Stimulated activated CD4-positive, alpha-beta T cell treated with anti-CD3 and anti-CD28 coated beads, Interleukin-15, amount 100 ng/mL, for 24 hours (primary cell): Measurements from ENCODE around the gene PDLIM4.

ENCODE experiments used
- DNase-seq: peaks from one replicate; pipeline ENCODE4 v3.0.0-alpha.2; 2020

PDLIM4 gene

DNA sequence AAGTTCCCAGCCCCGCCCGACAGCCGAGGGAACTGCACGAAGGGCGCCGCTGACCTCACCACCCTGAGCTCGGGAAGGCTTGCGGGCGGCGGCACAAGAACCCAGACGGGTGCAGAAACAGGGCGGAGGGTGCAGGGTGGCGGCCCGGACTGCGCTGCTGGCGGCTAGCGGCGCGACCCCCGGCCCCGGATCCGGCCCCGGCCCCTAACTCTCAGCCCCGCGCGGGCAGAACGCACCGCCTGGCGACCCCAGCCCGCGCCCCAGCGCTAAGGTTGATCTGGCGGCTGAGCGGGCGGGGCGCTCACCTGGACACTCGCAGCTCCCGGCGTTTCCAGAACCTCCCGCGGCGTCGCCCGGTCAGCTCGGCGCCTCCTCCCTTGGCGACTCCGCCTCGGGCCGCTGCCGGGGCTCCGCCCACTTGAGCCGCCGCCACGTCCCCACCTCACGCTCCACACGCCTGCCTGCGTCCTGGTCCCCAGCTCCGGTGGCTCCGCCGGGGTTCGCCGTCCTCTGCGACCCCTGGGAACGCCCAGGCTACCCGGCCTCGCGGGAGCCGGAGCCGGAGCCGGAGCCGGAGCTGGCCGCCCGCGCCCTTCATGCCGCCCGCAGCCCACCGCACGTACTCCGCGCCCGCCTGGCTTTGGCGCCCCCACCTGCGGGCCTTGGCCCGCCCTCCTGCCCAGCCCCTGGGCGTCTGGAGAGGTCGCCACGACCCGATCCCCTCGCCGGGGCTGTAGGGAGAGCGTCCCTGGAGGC is 29.8 kb upstream of the PDLIM4 start, which contains the start of gene P4HA2:
P4HA2 (minus strand) TSS at position 369 of the 756 bp plus-strand sequence. CDS start 9,227 bp downstream, outside the sequence.
- peak; percentile 75 for DNase-seq

DNA sequence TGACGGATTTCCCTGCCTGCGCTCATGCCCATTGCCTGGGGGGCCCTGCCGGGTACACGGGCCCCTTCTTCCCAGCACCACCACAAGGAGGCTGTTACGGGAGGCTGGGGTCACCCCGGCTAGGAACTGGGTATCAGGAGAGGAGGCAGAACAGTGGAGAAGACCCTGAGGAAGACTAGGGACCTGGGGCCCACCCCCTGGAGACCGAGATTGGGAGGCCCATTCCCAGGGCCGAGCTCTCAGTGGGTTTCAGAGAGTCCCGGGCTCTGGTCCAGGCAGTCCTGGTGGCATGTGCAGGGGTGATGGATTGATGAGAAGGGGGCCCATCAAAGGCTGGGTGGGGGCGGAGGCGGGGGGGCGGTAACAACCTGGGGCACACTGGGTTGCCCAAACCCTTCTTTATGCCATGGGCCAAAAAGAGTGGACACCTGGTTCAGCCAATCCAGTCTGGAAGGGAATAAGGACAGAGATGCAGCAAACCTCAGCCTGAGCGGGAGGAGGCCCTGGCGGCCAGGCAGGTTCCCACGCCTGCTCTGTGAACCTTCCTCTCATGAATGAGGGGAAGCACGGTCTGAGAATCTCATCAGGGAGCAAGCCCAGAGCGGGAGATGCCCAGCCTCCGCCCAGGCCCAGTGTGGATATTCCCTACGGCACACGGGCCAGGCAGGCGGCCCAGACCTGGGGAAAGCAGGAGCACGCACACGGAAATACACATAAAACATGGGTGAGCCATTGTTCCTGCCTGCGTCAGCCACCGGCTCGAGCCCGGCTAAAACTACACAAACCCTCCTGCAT is 29.1 kb upstream of the PDLIM4 start:
- DNase-seq = no peak

DNA sequence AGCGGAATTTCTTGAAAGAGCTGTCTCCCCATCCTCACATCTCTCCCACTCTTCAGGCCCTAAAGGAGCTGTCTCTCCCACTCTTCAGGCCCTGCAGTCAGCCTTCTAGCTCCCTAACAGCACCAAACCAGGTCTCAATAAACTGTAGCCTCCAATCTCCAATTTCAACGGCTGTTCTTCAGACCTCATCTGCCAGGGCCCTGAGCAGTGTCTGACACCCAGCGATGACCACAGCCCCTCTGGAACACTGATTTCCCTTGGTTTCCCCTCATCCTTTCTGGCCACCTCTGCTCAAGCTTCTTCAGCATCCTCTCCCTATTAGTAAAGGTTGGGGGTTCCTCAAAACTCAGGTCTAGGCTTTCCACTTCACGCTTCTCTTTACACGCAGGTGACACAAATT is 28.3 kb upstream of the PDLIM4 start:
- no peak for DNase-seq

DNA sequence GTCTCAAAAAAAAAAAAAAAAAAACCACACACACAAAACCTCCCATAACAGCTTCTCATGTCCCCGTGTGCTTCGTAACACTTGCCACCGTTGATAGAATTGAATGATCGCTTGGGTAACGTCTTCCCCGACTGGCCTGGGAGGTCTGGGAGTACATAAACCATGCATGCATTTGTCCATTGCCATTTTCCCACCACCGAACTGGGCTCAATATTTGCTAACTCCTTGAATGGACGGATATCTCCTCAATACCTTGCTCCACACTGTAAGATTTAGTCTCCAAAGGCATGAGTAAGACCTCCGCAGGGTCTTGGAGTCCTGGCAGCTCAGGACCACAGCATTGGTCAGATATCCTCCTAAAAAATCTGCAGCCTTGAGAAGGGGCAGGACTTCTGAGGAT is 26.6 kb upstream of the PDLIM4 start:
- DNase-seq = no peak

DNA sequence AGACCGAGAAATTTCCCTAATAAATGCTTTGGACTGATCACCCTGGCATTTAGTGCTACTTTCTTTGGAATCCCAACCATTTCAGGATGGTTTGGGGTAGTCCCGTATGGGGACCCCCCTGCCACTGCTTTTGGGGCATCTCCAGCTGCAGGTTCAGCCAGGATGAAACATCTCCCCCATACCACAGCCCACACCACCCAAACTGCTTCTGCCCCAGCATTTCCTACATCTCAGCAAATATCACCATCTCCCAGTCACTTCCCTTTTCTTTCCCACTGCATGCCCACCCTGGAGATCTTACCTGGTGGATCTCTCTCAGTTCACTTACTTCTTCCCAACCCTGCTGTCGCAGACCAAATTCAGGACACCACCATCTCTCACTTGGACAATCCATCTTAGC is 25.0 kb upstream of the PDLIM4 start:
- DNase-seq = no peak

DNA sequence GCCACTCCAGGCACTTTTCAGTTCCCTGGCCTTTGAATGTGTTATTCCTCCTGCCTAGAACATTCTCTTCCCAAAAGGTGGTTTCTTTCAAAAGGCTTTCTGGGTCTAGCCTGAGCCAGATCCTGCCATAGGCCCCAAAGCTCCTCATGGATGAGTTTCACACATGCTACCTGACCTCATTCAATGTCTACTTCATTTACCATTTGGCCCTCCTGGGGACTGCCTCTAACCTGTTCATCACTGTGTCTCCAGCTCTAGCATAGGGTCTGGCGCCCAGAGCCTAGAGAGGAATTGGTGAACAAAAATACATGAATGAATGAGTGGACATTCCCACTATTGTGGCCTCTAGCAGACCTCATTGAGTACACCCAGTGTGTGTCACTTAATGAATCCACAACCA is 24.4 kb upstream of the PDLIM4 start:
- no peak for DNase-seq

DNA sequence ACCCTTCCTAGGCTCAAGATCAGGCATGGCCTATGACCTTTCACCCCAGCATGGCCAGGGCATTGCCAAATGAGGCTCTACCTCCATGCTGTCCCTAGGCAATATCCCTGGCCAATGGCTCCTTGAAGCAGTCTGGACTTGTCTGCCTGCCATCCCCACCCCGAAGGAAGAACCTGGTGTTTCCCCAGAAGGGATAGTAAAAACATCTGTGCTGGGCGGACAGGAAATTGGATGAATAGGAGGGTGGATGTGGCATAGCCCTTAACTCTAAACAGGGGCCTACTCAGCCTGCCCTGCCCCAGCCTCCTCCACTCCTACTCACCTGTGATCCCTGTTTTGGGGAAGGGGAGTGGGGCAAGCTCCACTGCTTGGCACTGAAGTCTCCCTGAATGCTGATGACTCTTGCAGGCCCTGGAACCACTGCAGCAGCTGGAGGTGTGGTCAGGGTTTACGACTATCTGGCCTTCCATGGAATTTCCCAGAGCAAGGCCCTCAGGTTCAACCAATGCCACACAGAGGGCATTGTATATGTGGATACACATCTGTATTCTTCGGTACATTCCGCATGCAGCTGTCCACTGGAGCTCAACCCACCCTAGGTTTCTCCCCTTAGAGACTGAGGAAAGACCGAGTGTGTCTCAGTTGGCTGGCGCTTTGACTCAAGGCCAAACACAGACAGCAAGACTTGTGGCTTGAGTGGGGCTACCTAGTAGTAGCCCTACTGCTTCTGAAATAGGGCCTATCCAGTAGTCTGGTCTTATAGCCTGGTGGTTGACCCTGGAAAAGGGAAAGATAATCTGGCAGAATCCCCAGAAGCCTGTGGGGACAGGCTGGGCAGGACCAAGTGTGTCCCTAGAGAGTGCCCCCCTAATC is 23.4 kb upstream of the PDLIM4 start:
- DNase-seq = no peak

DNA sequence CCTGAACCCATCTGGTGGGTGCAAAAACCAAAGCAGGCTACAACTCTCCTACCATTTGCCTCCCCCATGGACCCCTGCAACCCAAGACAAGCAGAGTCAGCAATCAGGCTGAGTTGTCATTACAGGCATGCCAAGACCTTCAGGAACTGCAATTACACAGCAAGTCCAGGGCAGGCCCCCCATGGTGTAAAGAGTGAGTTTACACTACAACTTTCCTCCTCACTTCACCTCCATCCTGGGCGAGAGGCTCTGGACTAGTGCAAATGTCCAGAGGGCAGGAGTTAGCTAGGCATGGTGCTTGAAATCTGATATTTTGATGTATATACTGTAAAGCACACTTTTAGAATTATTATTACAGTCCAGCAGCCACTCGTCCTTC is 22.8 kb upstream of the PDLIM4 start:
- no peak for DNase-seq

DNA sequence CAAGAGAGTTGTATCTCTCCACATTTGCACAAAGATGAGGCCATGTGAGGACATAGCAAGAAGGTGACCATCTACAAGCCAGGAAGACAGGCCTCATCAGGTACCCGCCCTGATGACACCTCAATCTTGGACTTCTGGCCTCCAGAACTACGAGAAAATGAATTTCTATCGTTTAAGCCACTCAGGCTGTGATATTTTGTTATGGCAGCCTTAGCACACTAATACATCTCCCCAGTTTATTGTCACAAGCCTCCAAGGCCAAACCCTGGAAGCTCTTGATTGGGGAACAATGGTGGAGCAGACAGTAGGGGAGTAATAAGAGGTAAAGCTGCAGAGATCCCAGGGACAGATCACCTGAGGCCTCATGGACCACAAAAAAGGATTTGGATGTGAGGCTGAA is 22.2 kb upstream of the PDLIM4 start:
- no peak for DNase-seq

DNA sequence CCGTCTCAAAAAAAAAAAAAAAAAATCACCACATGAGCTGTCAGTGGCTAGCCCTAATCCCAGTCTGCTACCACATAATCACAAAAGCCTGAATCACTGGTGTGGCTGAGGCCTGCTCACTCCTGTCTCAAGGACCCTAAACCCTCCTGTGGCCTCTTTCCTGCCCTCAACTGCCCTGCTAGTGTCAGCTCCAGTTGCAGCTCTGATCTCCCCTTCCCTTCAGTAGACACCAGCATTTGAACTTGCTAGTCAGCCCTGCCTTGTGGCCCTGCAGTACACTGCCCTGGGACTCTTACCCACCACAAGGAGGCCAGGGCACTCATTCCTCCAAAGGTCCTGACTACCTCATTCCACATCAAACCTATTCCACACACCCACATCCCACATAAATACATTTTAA is 20.4 kb upstream of the PDLIM4 start:
- no peak for DNase-seq

DNA sequence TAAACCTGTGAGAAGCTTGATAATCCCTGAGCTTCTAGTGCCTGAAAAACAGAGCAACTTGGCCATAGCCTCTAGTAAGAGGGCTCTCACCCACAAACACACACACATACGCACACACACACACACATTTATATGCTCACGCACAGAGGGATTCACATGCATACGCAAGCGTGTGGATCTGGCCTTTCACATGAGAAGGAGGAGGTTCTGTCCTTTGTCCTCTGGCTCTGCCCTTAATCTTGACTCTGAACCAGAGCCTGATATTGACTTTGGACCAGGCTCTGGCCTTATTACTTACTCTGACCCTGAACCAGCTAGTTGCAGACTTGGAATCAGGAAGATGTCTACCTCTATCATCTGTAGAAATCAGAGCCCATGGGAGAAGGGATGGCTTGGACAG is 19.8 kb upstream of the PDLIM4 start:
- no peak for DNase-seq

DNA sequence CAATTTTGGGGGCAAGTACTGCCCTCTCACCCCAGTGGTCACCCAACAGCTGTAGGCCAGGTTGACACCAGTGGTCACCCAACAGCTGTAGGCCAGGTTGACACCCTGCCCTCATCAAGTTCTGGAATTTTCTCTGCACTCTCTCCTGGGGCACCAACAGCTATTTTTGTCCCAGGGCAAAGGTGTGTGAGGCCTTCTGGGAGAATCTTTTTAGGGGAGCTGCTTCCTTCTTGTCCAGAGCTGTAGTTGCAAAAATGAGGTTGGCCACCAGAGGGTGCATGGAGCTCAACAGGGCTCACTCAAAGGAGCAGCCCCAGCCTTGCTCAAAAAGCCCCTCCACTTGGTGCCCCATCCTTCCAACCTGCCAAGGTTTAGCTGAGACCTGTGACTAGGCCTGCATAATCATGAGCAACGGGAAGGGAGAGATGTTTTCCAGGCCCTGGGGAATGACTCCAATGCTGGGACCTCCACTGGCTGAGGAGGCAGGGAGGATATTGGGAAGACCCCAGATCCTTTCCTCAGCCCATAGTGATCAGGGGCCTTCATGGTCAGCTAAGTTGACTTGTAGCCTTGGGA is 19.2 kb upstream of the PDLIM4 start:
- DNase-seq = peak; percentile 88

DNA sequence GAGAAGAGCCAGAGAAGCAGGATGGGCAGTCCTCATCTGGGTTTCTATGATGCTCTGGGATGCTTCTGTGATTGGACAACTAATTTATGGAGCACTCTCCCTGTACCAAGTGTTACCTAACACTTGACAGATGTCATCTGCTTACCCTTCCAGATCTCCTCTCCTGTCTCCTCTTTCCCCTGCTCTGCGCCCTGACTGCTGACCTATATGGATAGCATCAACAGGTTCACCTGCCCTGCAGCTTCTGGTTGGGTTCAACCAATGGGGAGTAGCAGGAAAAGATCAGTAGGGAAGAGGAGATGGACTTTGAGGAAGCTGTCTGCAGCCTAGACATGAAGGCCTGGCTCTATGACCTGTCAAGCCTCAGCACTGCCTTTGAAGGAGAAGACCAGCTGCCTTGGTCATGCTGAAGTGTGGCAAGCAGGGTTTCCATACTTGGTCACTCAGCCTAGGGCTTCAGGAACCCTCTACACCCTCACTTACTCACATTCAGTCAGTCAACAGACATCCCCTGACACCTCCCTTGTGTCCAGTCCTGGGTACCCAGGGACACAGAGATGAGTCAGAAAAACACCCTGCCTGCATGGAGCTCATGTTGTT is 18.5 kb upstream of the PDLIM4 start:
- no peak for DNase-seq

DNA sequence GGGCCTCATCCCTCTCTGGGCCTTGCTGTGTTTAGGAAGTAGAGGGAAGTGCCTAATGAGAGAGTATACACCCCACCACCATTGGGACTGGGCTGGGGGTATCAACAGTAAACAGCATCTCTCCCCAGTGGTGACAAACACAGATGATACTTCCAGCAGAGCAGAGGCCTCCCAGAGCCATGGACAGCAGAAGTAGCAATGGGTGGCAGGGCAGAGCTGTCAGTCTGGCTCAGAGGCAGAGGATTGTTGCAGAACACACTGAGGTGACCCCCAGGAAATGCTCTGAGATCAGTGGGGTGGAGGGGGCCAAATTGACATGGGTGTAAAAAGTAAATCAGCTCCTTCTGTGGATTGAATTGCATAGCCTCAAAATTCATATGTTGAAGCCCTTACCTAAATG is 17.7 kb upstream of the PDLIM4 start:
- DNase-seq = no peak

DNA sequence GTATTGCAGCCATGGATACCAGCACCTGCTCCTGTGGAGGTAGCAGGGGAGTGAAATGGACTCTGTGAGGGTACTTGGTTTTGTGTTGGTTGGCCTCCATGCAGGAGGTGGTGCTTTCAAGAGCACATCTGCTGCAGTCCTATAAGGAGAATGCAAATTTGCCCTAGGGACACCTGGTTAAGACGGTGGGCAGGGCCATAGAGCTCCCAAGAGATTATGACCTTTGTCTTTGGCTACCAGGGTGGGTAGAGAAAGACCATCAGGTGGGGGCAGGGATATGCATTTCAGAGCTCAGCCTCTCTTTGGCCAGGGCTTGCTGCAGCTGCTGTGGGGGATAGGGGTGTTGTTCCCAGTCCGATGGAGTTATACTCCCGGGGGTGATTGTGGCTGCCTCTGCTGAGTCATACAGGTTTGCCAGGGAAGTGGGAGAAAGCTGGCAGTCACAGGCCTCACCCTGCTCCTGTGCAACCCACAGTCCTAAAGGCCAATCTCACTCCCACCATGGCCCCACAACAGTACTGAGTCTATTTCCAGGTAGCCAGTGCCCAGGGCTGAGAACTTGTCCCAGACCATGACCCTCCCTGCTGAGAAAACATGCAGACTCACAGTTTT is 14.0 kb upstream of the PDLIM4 start:
- DNase-seq = no peak

DNA sequence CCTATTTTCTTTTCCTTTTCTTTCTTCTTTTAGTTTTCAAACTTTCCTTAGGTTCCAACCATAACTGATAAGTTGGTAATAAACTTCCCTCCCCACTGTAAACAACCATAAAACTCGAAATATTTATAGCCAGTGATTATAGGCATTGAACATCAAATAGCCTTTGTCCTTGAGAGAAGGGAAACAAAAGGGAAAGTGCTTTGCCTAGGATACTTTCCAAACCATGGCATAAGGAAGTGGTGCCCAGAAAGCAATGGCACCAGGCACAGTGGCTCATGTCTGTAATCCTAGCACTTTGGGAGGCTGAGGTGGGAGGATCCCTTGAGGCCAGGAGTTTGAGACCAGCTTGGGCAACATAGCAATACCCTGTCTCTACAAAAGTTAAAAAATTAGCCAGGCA is 11.9 kb upstream of the PDLIM4 start:
- no peak for DNase-seq

DNA sequence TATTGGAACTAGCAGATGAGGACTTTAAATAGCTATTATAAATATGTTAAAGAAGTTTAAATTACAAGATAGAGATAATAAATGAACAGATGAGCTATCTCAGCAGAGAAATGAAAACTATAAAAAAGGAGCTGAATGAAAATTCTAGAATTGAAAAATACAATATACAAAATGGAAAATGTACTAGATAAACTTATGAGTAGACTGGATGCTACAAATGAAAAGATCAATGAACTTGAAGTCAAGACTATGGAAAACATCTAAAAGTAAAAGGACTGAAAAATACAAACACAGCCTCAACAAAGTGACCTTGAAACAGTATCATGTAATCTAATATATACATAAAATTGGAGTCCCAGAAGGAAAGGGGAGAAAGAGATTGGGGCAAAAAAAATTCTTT is 10.7 kb upstream of the PDLIM4 start:
- no peak for DNase-seq

DNA sequence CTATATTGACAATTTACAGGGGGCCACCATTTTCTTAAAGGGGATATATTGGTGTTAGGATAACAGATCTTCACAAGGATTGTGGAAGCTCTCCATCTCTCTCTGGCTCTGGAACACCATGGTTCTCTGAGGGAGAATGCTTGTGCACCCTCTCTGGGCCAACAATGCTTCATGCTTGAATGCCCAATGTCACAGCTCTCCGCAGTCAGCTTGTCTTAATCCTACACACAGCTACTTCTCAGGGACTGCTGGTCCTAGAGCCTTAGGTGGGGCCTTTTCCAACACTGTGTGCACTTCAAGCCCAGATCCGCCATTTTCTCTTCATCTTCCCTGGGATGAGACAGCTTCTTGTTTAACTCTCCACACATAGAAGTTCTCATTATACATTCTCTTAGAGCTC is 6.9 kb upstream of the PDLIM4 start:
- no peak for DNase-seq

DNA sequence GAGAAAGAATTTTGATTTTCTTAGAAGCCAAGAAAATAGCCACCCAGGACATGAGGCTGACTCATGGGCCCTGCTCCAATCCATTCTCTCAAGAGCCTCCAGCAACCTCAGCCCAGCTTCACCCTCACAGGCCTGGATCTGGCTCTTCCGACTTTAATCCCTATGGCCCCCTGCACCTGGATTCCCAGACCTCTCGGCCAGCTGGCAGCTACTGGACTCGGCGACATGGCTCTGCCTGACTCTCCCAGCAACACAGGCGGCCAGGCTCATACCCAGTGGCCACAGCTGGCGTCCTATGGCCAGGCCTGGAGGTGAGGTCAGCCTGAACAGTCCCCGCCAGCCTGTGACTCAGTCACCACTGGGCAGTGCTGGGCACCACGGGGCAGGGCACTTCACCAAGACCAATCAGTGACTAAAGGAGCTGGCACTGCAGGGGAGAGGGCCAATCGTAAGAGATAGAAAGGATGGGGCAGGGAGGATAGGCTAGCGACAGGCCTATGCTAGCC is 6.2 kb upstream of the PDLIM4 start:
- no peak for DNase-seq

DNA sequence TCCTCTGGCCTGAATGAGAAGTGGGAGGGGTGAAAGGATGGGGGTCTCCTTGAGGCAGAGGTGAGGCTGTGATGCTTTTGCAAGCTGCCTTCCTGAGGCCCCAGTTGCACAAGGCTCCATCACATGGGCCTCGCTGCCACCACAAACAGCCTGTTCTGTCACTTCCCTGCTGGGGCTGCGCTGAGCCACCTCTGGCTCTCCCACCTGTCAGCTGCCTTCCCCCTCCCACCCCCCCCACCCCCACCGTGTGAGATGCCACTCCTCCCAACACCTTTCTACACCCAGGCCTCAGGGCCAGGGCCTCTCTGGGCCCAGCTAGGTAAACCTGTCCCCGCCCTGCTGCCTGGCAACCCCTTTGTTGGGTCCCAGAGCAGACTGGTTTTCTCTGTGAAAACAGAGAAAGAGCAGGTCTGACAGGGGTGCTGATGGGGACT is 4.5 kb upstream of the PDLIM4 start:
- DNase-seq = no peak

DNA sequence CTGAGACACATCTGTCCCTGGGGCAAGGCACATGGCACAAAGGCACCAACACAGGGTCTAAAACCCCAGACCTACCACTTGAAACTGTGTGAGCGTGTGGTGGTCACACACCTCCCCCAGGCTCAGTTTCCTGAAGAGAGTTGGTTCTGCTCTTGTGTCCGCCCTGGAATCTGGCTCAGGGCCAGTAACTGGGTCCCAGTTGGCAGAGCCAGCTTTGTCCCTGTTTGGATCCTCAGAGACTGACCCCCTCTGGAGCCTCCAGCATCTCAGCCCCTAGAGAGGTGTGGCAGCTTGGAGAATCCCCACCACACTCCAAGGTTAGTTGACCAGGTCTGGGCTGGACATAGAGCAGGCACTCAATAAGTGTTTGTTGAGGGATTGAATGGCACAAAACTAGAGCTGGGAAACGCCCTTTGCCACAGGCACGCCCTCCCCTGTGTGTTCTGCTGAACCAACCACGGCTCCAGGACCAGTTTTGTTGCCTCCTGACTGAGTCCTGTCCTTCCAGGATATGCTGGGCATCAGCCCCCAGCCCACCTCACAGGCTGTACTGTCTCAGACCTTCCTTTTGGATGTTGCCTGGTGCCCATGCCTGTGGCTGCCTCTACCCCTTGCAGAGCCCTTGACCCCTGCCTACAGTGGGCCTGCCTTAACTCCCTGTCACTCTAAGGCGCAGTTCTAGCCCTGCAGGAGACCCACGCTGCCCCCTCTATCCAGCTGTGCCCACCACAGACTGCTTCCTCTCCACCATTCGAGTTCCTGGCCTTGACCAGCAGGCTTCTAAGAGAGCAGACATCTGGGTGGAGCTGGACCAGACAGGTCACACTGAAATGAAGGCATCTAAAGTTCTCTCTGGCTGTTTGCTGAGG is 3.8 kb upstream of the PDLIM4 start:
- no peak for DNase-seq
